Prostate gland (tissue), 2 donors: Measurements from ENCODE around the gene FOXP4.

Experiments used
- CTCF ChIP-seq, 4 experiments: fragments of 200-600 bp in 2 of 4; fragments of 450-650 bp in 2 of 4; sonication (generic) in 2 of 4; IDR thresholded peaks; 1 replicate in 3 of 4; 2 replicates in 1 of 4; pipeline ENCODE4 v1.5.1; 2016 to 2019; ENCODE audit warnings: antibody characterized with exemption in 4 of 4, mild to moderate bottlenecking in 2 of 4, moderate library complexity in 2 of 4
- POLR2A ChIP-seq: fragments of 450-650 bp; IDR thresholded peaks from one replicate; pipeline ENCODE4 v1.6.1; 2016; ENCODE audit warnings: antibody characterized with exemption, mild to moderate bottlenecking
- POLR2AphosphoS5 ChIP-seq: sonication (generic); formaldehyde crosslinking; IDR thresholded peaks from one replicate; pipeline ENCODE4 v1.6.1; 2017; ENCODE audit warnings: antibody characterized with exemption

GRCh38 chr6:41644297-41644879 is 98.2 kb downstream of the FOXP4 start:
- TF ChIP-seq CTCF (IDR thresholded peaks at IDR 0.05): no peak
- TF ChIP-seq POLR2AphosphoS5: no peak
- no peak for TF ChIP-seq POLR2A
